HFFc6 (cell line): ENCODE data around the gene MMP14. TPM values are rescaled to one million over a fixed set of nuclear protein-coding genes. Genes with fewer than 3 reads are reported as not detected.

Experiments used
- DNase-seq: peaks from one replicate; pipeline ENCODE4 v3.0.0-alpha.2; 2018
- H3K27ac Mint-ChIP-seq: 2 replicates; pipeline ENCODE4 v1.8.0; 2020; ENCODE audit warnings: mild to moderate bottlenecking, mixed read lengths
- H3K27me3 Mint-ChIP-seq: 2 replicates; pipeline ENCODE4 v1.8.0; 2021; ENCODE audit warnings: mild to moderate bottlenecking, moderate library complexity, mixed read lengths; ENCODE audit not compliant: insufficient read depth
- H3K36me3 Mint-ChIP-seq: 2 replicates; pipeline ENCODE4 v1.8.0; 2021; ENCODE audit warnings: low read depth, mixed read lengths
- H3K4me1 Mint-ChIP-seq: 2 replicates; pipeline ENCODE4 v1.8.0; 2020; ENCODE audit warnings: low read depth, mixed read lengths
- H3K4me3 Mint-ChIP-seq: 2 replicates; pipeline ENCODE4 v1.8.0; 2020; ENCODE audit warnings: mild to moderate bottlenecking, moderate library complexity, mixed read lengths
- H3K9me3 Mint-ChIP-seq: 2 replicates; pipeline ENCODE4 v1.8.0; 2020; ENCODE audit warnings: mild to moderate bottlenecking, mixed read lengths
- CTCF ChIP-seq: fragments of 200-600 bp; sonication (generic); IDR thresholded peaks from 2 replicates; pipeline ENCODE4 v1.5.0; 2021; ENCODE audit warnings: antibody characterized with exemption, mild to moderate bottlenecking
- total RNA-seq, 6 experiments: library from RNA; stranded (reverse); fragmentation: NEBNext Ultra II Directional; extraction: Animal tissue kit (Norgen Biotek cat#: 25700); gene quantifications; 2 replicates in 1 of 6; 3 replicates in 5 of 6; pipeline ENCODE4 v1.2.3, GENCODE V29; 2021

The MMP14 gene
- total RNA-seq, 6 experiments from 2014 or later = 284 to 322 (median 298) TPM

GRCh38 chr14:22884076-22884737 is 47.8 kb downstream of the MMP14 start:
- Mint-ChIP-seq H3K4me1 (peaks cover 40% of the 10 kb centered on the region), H3K4me3 (no peak overlapping the region), H3K27me3 (peaks cover 3% of the 10 kb centered on the region), H3K9me3 (no peaks in the 10 kb centered on the region), H3K36me3 (no peaks in the 10 kb centered on the region), H3K27ac (no peak overlapping the region)
- DNase-seq = no peak
- TF ChIP-seq CTCF = no peak

DNA sequence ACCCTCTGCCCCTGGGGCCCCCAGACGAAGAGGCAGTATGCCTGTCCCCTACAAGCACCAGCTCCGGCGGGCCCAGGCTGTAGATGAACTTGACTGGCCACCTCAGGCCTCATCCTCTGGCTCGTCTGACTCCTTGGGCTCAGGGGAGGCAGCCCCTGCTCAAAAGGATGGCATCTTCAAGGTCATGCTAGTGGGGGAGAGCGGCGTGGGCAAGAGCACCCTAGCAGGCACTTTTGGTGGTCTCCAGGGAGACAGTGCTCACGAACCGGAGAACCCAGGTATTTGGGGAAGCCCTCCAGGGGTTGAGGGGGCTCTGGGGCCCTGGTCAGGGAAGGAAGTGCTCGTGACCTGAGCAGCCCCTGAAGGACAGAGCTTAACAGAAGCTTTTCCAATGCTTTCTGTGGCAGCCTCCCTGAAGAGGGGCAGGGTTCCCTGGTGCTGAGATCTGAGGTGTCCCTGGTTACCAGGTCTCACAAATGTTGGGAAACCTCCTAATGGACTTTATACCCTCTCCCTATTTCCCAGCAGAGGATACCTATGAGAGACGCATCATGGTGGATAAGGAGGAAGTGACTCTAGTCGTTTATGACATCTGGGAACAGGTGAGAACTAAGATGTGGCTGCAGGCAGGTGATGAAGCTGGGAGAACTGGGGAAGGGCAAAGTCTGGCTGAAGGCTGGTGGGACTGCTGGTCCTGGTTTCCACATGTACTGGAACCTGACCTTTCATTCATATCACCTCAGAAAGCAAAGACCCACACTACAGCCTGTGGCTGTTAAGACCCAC is 48.5 kb downstream of the MMP14 start:
- no peak for DNase-seq
- H3K27ac Mint-ChIP-seq = no peak overlapping the region; the same call in 1 of the 2 replicates
- H3K36me3 Mint-ChIP-seq = no peaks in the 10 kb centered on the region
- peaks cover 44% of the 10 kb centered on the region for H3K4me1 Mint-ChIP-seq
- no peaks in the 10 kb centered on the region for H3K9me3 Mint-ChIP-seq
- peaks cover 3% of the 10 kb centered on the region for H3K27me3 Mint-ChIP-seq
- no peak overlapping the region for H3K4me3 Mint-ChIP-seq
- no peak for TF ChIP-seq CTCF

- Mint-ChIP-seq H3K4me3 (peak overlapping the region; percentile 93), H3K27ac (0 out of 2 replicates have a peak overlapping the region, but pooled peaks have one; percentile 2), H3K4me1 (peaks cover 50% of the 10 kb centered on the region), H3K27me3 (peaks cover 3% of the 10 kb centered on the region), H3K9me3 (no peaks in the 10 kb centered on the region), H3K36me3 (no peaks in the 10 kb centered on the region)
- no peak for DNase-seq
- no peak for TF ChIP-seq CTCF
Measured at GRCh38 chr14:22885975-22886374, 49.6 kb downstream of the MMP14 start.

DNA sequence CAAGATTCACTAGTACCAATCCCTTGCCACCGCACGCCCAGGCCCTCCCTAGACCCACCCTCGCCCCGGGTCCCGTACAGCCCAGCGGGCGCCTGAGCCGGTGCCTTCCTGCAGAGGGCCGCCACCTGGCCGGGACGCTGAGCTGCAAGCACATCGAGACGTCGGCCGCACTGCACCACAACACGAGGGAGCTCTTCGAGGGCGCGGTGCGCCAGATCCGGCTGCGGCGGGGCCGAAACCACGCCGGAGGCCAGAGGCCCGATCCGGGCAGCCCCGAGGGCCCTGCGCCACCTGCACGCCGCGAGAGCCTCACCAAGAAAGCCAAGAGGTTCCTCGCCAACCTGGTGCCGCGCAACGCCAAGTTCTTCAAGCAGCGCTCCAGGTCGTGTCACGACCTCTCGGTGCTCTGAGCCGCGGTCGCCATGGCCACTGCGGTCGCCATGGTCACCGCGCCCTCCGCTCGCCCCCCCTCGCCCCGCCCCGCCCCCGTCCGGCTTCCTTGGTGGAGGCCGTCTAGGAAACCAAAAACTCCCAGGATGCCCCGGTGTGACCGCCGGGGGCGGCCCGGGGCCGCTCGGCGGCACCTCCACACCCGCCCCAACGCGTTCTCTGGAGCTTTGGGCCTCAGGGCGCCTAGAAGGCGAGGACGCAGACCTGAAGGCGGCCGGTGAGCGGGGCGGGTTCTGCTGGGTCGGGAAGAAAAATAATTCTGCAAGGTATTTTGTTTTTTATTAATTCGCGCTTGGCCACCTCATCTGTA is 50.3 kb downstream of the MMP14 start:
- Mint-ChIP-seq H3K27me3 (peaks cover 3% of the 10 kb centered on the region), H3K9me3 (no peaks in the 10 kb centered on the region), H3K27ac (peak overlapping the region; percentile 90), H3K4me1 (peaks cover 48% of the 10 kb centered on the region), H3K4me3 (peak overlapping the region; percentile 93), H3K36me3 (no peaks in the 10 kb centered on the region)
- TF ChIP-seq CTCF = no peak
- no peak for DNase-seq

GRCh38 chr14:22887260-22887989 is 51.0 kb downstream of the MMP14 start:
- DNase-seq = peak; percentile 69
- peaks cover 2% of the 10 kb centered on the region for H3K27me3 Mint-ChIP-seq

More at GRCh38 chr14:22887260-22887989, 51.0 kb downstream of the MMP14 start:
- Mint-ChIP-seq H3K36me3 (no peaks in the 10 kb centered on the region), H3K4me1 (peaks cover 41% of the 10 kb centered on the region), H3K9me3 (no peaks in the 10 kb centered on the region), H3K27ac (peak overlapping the region; percentile 90), H3K4me3 (peak overlapping the region; percentile 93)
- no peak for TF ChIP-seq CTCF
